Panc1 (cell line): ENCODE data around the gene SCGB3A1.

Experiments
- CTCF ChIP-seq: fragments of 450-650 bp; IDR thresholded peaks from 2 replicates; pipeline ENCODE4 v1.5.1; 2017; ENCODE audit warnings: mild to moderate bottlenecking
- POLR2AphosphoS5 ChIP-seq: IDR thresholded peaks from 2 replicates; pipeline ENCODE4 v1.6.1; 2012; ENCODE audit warnings: mild to moderate bottlenecking, low read depth, low read length, moderate library complexity

- TF ChIP-seq CTCF (no peak), POLR2AphosphoS5 (no peak)
Observed at GRCh38 chr5:180623844-180624243, 32.5 kb upstream of the SCGB3A1 start.
